A549 (cell line): ENCODE measurements around the gene KERA. TPM values are rescaled to one million over a fixed set of nuclear protein-coding genes. Genes with fewer than 3 reads are reported as not detected.

Source experiments
- ATAC-seq, 2 experiments: fragments of 200-7000 bp in 1 of 2; fragments of >200 bp in 1 of 2; cut with Nextera tagmentation in 1 of 2; cut with Tn5 transposase in 1 of 2; 3 replicates each; pipeline versions ENCODE4 v1.8.0 to v1.9.1; 2018 to 2020; ENCODE audit warnings: mild to moderate bottlenecking in 1 of 2, moderate library complexity in 1 of 2
- CTCF ChIA-PET: fragments of 300-600 bp; sonication (Branson Sonifier 250); formaldehyde crosslinking; extraction: SDS; loops from one replicate; lab custom pipeline; 2021; ENCODE audit warnings: antibody characterized with exemption, inconsistent platforms; lab: Yijun Ruan, JAX
- POLR2A ChIA-PET: fragments of 350-600 bp; formaldehyde crosslinking; extraction: SDS; loops from one replicate; lab custom pipeline; 2021; ENCODE audit warnings: antibody characterized with exemption, inconsistent platforms; lab: Yijun Ruan, JAX
- DNase-seq, 2 experiments: peaks; one replicate each; pipeline versions ENCODE4 v3.0.0 to v3.0.0-alpha.2; 2011 to 2016; ENCODE audit warnings: low read depth in 1 of 2, low spot score in 1 of 2
- FAIRE-seq: peaks from 2 replicates; lab custom pipeline; 2011; peaks lifted over from hg19 to GRCh38; lab: Jason Lieb, UNC
- H3K27ac ChIP-seq, 2 experiments: fragments of >200 bp; sonication (Bioruptor Twin); formaldehyde crosslinking; 3 replicates each; pipeline ENCODE4 v1.5.1; 2016 to 2017
- H3K4me1 ChIP-seq: fragments of >200 bp; sonication (Bioruptor Twin); formaldehyde crosslinking; 3 replicates; pipeline ENCODE4 v1.6.1; 2016
- H3K4me2 ChIP-seq: fragments of >200 bp; sonication (Bioruptor Twin); formaldehyde crosslinking; 3 replicates; pipeline ENCODE4 v1.6.1; 2016
- H3K4me3 ChIP-seq: fragments of >200 bp; sonication (Bioruptor Twin); formaldehyde crosslinking; 3 replicates; pipeline ENCODE4 v1.5.1; 2016
- H3K9me3 ChIP-seq: fragments of >200 bp; sonication (Bioruptor Twin); formaldehyde crosslinking; 3 replicates; pipeline ENCODE4 v1.6.1; 2016
- BHLHE40 ChIP-seq: IDR thresholded peaks from 2 replicates; pipeline ENCODE4 v1.6.1; 2012; ENCODE audit warnings: low read depth, low read length, inconsistent platforms
- E2F6 ChIP-seq: IDR thresholded peaks from 2 replicates; pipeline ENCODE4 v1.6.1; 2012; ENCODE audit warnings: low read depth, borderline replicate concordance
- EHF ChIP-seq: fragments of 250-450 bp; sonication (Bioruptor Pico); IDR thresholded peaks from 2 replicates; pipeline ENCODE4 v1.5.0; 2020; ENCODE audit warnings: mild to moderate bottlenecking
- ELK1 ChIP-seq: fragments of 150-350 bp; IDR thresholded peaks from 2 replicates; pipeline ENCODE4 v1.6.1; 2014; ENCODE audit warnings: low read depth, mild to moderate bottlenecking, low read length
- ESRRA ChIP-seq: fragments of 150-350 bp; IDR thresholded peaks from 2 replicates; pipeline ENCODE4 v1.6.1; 2014; ENCODE audit warnings: mild to moderate bottlenecking, low read length, borderline replicate concordance
- FOSB ChIP-seq: fragments of 250-450 bp; sonication (Bioruptor Pico); IDR thresholded peaks from 2 replicates; pipeline ENCODE4 v1.5.0; 2020; ENCODE audit warnings: mild to moderate bottlenecking, moderate library complexity
- FOSL2 ChIP-seq, 2 experiments: fragments of 450-650 bp in 1 of 2; fragments of >200 bp in 1 of 2; sonication (Bioruptor Twin) in 1 of 2; formaldehyde crosslinking; IDR thresholded peaks; 2 replicates each; pipeline versions ENCODE4 v1.5.0 to v1.6.1; 2016 to 2020; ENCODE audit warnings: mild to moderate bottlenecking in 1 of 2, moderate library complexity in 1 of 2
- FOXS1 ChIP-seq: fragments of 250-450 bp; sonication (Bioruptor Pico); IDR thresholded peaks from 2 replicates; pipeline ENCODE4 v1.5.0; 2020; ENCODE audit warnings: mild to moderate bottlenecking, moderate library complexity
- HEYL ChIP-seq: fragments of 250-450 bp; sonication (Bioruptor Pico); IDR thresholded peaks from 2 replicates; pipeline ENCODE4 v1.8.0; 2021; ENCODE audit warnings: mild to moderate bottlenecking, moderate library complexity
- HMGXB4 ChIP-seq: fragments of 250-450 bp; sonication (Bioruptor Pico); IDR thresholded peaks from 2 replicates; pipeline ENCODE4 v1.5.0; 2021; ENCODE audit warnings: mild to moderate bottlenecking, moderate library complexity, borderline replicate concordance
- HOXA7 ChIP-seq: fragments of 250-450 bp; sonication (Bioruptor Pico); IDR thresholded peaks from 2 replicates; pipeline ENCODE4 v1.5.0; 2020; ENCODE audit warnings: mild to moderate bottlenecking, moderate library complexity
- HOXB13 ChIP-seq: fragments of 250-450 bp; sonication (Bioruptor Pico); IDR thresholded peaks from 2 replicates; pipeline ENCODE4 v1.5.0; 2020; ENCODE audit warnings: low read depth, mild to moderate bottlenecking, moderate library complexity
- HOXB5 ChIP-seq: fragments of 250-450 bp; sonication (Bioruptor Pico); IDR thresholded peaks from 2 replicates; pipeline ENCODE4 v1.5.0; 2020; ENCODE audit warnings: mild to moderate bottlenecking, moderate library complexity
- JUNB ChIP-seq: fragments of >200 bp; sonication (Bioruptor Twin); formaldehyde crosslinking; IDR thresholded peaks from 2 replicates; pipeline ENCODE4 v1.6.1; 2016
- KDM1A ChIP-seq: fragments of 200-600 bp; sonication (generic); IDR thresholded peaks from 2 replicates; pipeline ENCODE4 v1.6.1; 2016; ENCODE audit warnings: low read depth, mild to moderate bottlenecking
- MAFK ChIP-seq: fragments of 450-650 bp; IDR thresholded peaks from 2 replicates; pipeline ENCODE4 v1.6.1; 2014; ENCODE audit not compliant: partially characterized antibody
- MYC ChIP-seq: IDR thresholded peaks from 2 replicates; pipeline ENCODE4 v1.6.1; 2012; ENCODE audit warnings: mild to moderate bottlenecking, inconsistent platforms, low read length, improper control_type of control experiment, borderline replicate concordance
- POLR2A ChIP-seq: IDR thresholded peaks from 2 replicates; pipeline ENCODE4 v1.6.1; 2012; ENCODE audit warnings: mild to moderate bottlenecking, low read length
- RCOR1 ChIP-seq: fragments of 150-350 bp; IDR thresholded peaks from 2 replicates; pipeline ENCODE4 v1.6.1; 2014; ENCODE audit warnings: antibody characterized with exemption, low read length, low read depth
- RFX5 ChIP-seq: fragments of 450-650 bp; IDR thresholded peaks from 2 replicates; pipeline ENCODE4 v1.7.1; 2014; ENCODE audit warnings: antibody characterized with exemption, mild to moderate bottlenecking, moderate library complexity
- TFCP2L1 ChIP-seq: fragments of 250-450 bp; sonication (Bioruptor Pico); IDR thresholded peaks from 2 replicates; pipeline ENCODE4 v1.5.0; 2021; ENCODE audit warnings: mild to moderate bottlenecking
- USF2 ChIP-seq: fragments of 450-650 bp; IDR thresholded peaks from 2 replicates; pipeline ENCODE4 v1.6.1; 2014; ENCODE audit warnings: antibody characterized with exemption
- ZC3H11A ChIP-seq: fragments of 450-650 bp; IDR thresholded peaks from 2 replicates; pipeline ENCODE4 v1.6.1; 2014; ENCODE audit warnings: antibody characterized with exemption, mild to moderate bottlenecking
- ZFP36 ChIP-seq: fragments of 450-650 bp; IDR thresholded peaks from 2 replicates; pipeline ENCODE4 v1.6.1; 2014; ENCODE audit warnings: borderline replicate concordance; ENCODE audit not compliant: partially characterized antibody
- ZNF302 ChIP-seq: fragments of 250-450 bp; sonication (Bioruptor Pico); IDR thresholded peaks from 2 replicates; pipeline ENCODE4 v1.9.0; 2021; ENCODE audit warnings: inconsistent platforms, mild to moderate bottlenecking, moderate library complexity
- ZSCAN20 ChIP-seq: fragments of 250-450 bp; sonication (Bioruptor Pico); IDR thresholded peaks from 2 replicates; pipeline ENCODE4 v1.8.0; 2022; ENCODE audit warnings: mild to moderate bottlenecking, moderate library complexity
- WGBS: methylation state at CpG from one replicate; pipeline ENCODE4 v1.1.6; 2017; ENCODE audit errors: missing lambda C conversion rate; 5-methylcytosine and 5-hydroxymethylcytosine counted together
- polyA plus RNA-seq, 4 experiments: library from polyadenylated mRNA; depleted of rRNA in 3 of 4; stranded (reverse); fragments of >200 nt; fragmentation: RNase III in 1 of 4; extraction: RNeasy Plus Mini Kit Qiagen cat#74134 plus additional on column Dnase treatment in 1 of 4; gene quantifications; 2 replicates in 3 of 4; 3 replicates in 1 of 4; pipeline ENCODE4 v1.2.3, GENCODE V29; 2011 to 2017

KERA gene
- polyA plus RNA-seq, 2 of the 4 experiments (the other 2 are of a cell fraction) = not detected

GRCh38 chr12:91044586-91044985 is 13.2 kb downstream of the KERA start:
- ChIA-PET CTCF (interaction anchor here (1.2 kb wide), 1 partner anchor 66 kb away, joined by 3 read pairs; no protein-coding TSS in a partner anchor), POLR2A (no interaction called here)
- TF ChIP-seq USF2 = no peak
- TF ChIP-seq ESRRA = no peak
- 72% methylated on average over 2 of the region's 2 CpGs for WGBS
- ATAC-seq (no peak), DNase-seq (no peak), FAIRE-seq (no peak)
- Histone ChIP-seq H3K4me1 (no peaks in the 10 kb centered on the region), H3K4me3 (no peak overlapping the region), H3K27ac (no peak overlapping the region), H3K4me2 (no peak overlapping the region), H3K9me3 (no peaks in the 10 kb centered on the region)

GRCh38 chr12:91043408-91043807 is 14.4 kb downstream of the KERA start:
- WGBS = 20% methylated on average over 4 of the region's 4 CpGs
- H3K27ac ChIP-seq = no peak overlapping the region
- no peaks in the 10 kb centered on the region for H3K4me1 ChIP-seq
- CTCF ChIA-PET = no interaction called here
- H3K4me3 ChIP-seq = no peak overlapping the region
- TF ChIP-seq FOSL2 (IDR thresholded peaks at IDR 0.05) (no peak), FOSL2 (CRISPR knock-in tag; IDR thresholded peaks at IDR 0.05) (no peak), ZFP36 (no peak), POLR2A (no peak), EHF (CRISPR knock-in tag) (no peak), MAFK (no peak), MYC (no peak), USF2 (no peak), HEYL (CRISPR knock-in tag) (no peak), FOSB (CRISPR knock-in tag) (no peak), BHLHE40 (no peak), RFX5 (no peak), HOXB5 (CRISPR knock-in tag) (no peak), FOXS1 (CRISPR knock-in tag) (no peak), KDM1A (no peak), ELK1 (no peak), HOXB13 (CRISPR knock-in tag) (no peak)
- DNase-seq (no peak), ATAC-seq (no peak), FAIRE-seq (no peak)
- H3K9me3 ChIP-seq = no peaks in the 10 kb centered on the region
- H3K4me2 ChIP-seq = no peak overlapping the region
- POLR2A ChIA-PET = no interaction called here

- WGBS = 27% methylated on average over 1 of the region's 1 CpG
- DNase-seq (no peak), ATAC-seq (no peak)
These were observed 17.6 kb downstream of the KERA start for GRCh38 chr12:91040096-91040755.

More at GRCh38 chr12:91040096-91040755, 17.6 kb downstream of the KERA start:
- CTCF ChIA-PET = no interaction called here
- POLR2A ChIA-PET = no interaction called here
- no peak for TF ChIP-seq ESRRA
- no peak for TF ChIP-seq ZC3H11A
- no peak for TF ChIP-seq TFCP2L1
- TF ChIP-seq HOXA7 (CRISPR knock-in tag) = no peak
- TF ChIP-seq JUNB = no peak
- no peak for TF ChIP-seq ZSCAN20 (CRISPR knock-in tag)
- TF ChIP-seq E2F6 = no peak
- no peak for TF ChIP-seq ZNF302
- no peak for TF ChIP-seq RCOR1
- TF ChIP-seq FOSB (CRISPR knock-in tag) = no peak
- TF ChIP-seq KDM1A = no peak
- no peak for TF ChIP-seq HMGXB4 (CRISPR knock-in tag)
- Histone ChIP-seq H3K4me2 (no peak overlapping the region), H3K27ac (no peak overlapping the region), H3K4me3 (no peak overlapping the region), H3K4me1 (no peaks in the 10 kb centered on the region), H3K9me3 (no peaks in the 10 kb centered on the region)
- no peak for FAIRE-seq
